ENCODE results near the gene BTBD1. TPM values are rescaled to one million over a fixed set of nuclear protein-coding genes. Genes with fewer than 3 reads are reported as not detected.

The BTBD1 gene
- total RNA-seq, 1 donor from 2014 or later: 48.5 TPM

GRCh38 chr15:83111149-83111548 is 44.1 kb upstream of the BTBD1 start:
- Mint-ChIP-seq H3K4me1 (peaks cover 14% of the 10 kb centered on the region), H3K36me3 (peaks cover 1% of the 10 kb centered on the region), H3K27me3 (ENCODE audit: insufficient read depth, low read depth) (peaks cover 25% of the 10 kb centered on the region), H3K9me3 (peaks cover 7% of the 10 kb centered on the region), H3K27ac (no peak overlapping the region), H3K4me3 (no peak overlapping the region)
- peaks cover 7% of the 10 kb centered on the region for H4K20me1 ChIP-seq (ENCODE audit: low read depth)
- no peak for TF ChIP-seq CTCF (IDR thresholded peaks at IDR 0.05)
- no peak for TF ChIP-seq EZH2phosphoT487 (IDR thresholded peaks at IDR 0.05)
- no peak for TF ChIP-seq EZH2 (IDR thresholded peaks at IDR 0.05)
- H3K27ac ChIP-seq: no peak overlapping the region
- DNase-seq (ENCODE audit: low spot score): no peak
- peaks cover 47% of the 10 kb centered on the region for H3K27me3 ChIP-seq
- H3K4me3 ChIP-seq: no peak overlapping the region
- no peaks in the 10 kb centered on the region for H3K36me3 ChIP-seq
- H2AFZ ChIP-seq (replicated peaks): no peak overlapping the region
- no peak overlapping the region for H3K9ac ChIP-seq
- no peaks in the 10 kb centered on the region for H3K4me1 ChIP-seq
- no peak overlapping the region for H3K4me2 ChIP-seq
- no peaks in the 10 kb centered on the region for H3K79me2 ChIP-seq (ENCODE audit: low read depth)
- no peaks in the 10 kb centered on the region for H3K9me3 ChIP-seq (ENCODE audit: low read depth)
- no peaks in the 10 kb centered on the region for H3F3A ChIP-seq (ENCODE audit: low read depth)

GRCh38 chr15:83110381-83110780 is 43.3 kb upstream of the BTBD1 start:
- Mint-ChIP-seq H3K9me3 (peaks cover 10% of the 10 kb centered on the region), H3K4me3 (no peak overlapping the region), H3K36me3 (no peaks in the 10 kb centered on the region), H3K27me3 (ENCODE audit: insufficient read depth, low read depth) (peaks cover 29% of the 10 kb centered on the region), H3K4me1 (peaks cover 14% of the 10 kb centered on the region), H3K27ac (no peak overlapping the region)
- H3K4me1 ChIP-seq: no peaks in the 10 kb centered on the region
- H3K27ac ChIP-seq: no peak overlapping the region
- no peaks in the 10 kb centered on the region for H3K9me3 ChIP-seq (ENCODE audit: low read depth)
- H3K27me3 ChIP-seq: peaks cover 55% of the 10 kb centered on the region
- no peak overlapping the region for H3K4me2 ChIP-seq
- no peak for DNase-seq (ENCODE audit: low spot score)
- no peaks in the 10 kb centered on the region for H3K36me3 ChIP-seq
- H3F3A ChIP-seq (ENCODE audit: low read depth): no peaks in the 10 kb centered on the region
- H3K9ac ChIP-seq: no peak overlapping the region
- no peak overlapping the region for H2AFZ ChIP-seq (replicated peaks)
- H3K79me2 ChIP-seq (ENCODE audit: low read depth): no peaks in the 10 kb centered on the region
- H4K20me1 ChIP-seq (ENCODE audit: low read depth): peaks cover 7% of the 10 kb centered on the region
- no peak overlapping the region for H3K4me3 ChIP-seq
- no peak for TF ChIP-seq EZH2 (IDR thresholded peaks at IDR 0.05)
- no peak for TF ChIP-seq CTCF (IDR thresholded peaks at IDR 0.05)
- no peak for TF ChIP-seq EZH2phosphoT487 (IDR thresholded peaks at IDR 0.05)

GRCh38 chr15:83109532-83109931 is 42.5 kb upstream of the BTBD1 start:
- TF ChIP-seq EZH2 (IDR thresholded peaks at IDR 0.05) (no peak), CTCF (IDR thresholded peaks at IDR 0.05) (no peak), EZH2phosphoT487 (IDR thresholded peaks at IDR 0.05) (no peak)
- Mint-ChIP-seq H3K4me3 (no peak overlapping the region), H3K27ac (no peak overlapping the region), H3K27me3 (ENCODE audit: insufficient read depth, low read depth) (peaks cover 32% of the 10 kb centered on the region), H3K9me3 (peaks cover 11% of the 10 kb centered on the region), H3K36me3 (no peaks in the 10 kb centered on the region), H3K4me1 (peaks cover 14% of the 10 kb centered on the region)
- Histone ChIP-seq H3K4me2 (no peak overlapping the region), H2AFZ (replicated peaks) (no peak overlapping the region), H3K36me3 (no peaks in the 10 kb centered on the region), H3K4me3 (no peak overlapping the region), H3K27me3 (peaks cover 56% of the 10 kb centered on the region), H3K27ac (no peak overlapping the region), H4K20me1 (ENCODE audit: low read depth) (peaks cover 7% of the 10 kb centered on the region), H3K9me3 (ENCODE audit: low read depth) (no peaks in the 10 kb centered on the region), H3F3A (ENCODE audit: low read depth) (no peaks in the 10 kb centered on the region), H3K9ac (no peak overlapping the region), H3K4me1 (no peaks in the 10 kb centered on the region), H3K79me2 (ENCODE audit: low read depth) (no peaks in the 10 kb centered on the region)
- no peak for DNase-seq (ENCODE audit: low spot score)
